Glomerular visceral epithelial cell (primary cell): Measurements from ENCODE around the gene FTSJ1.
A peak's percentile ranks its signal among the peaks of the same experiment; 100 is the strongest.
"Not testable (repeated sequence)": the region's sequence is repeated elsewhere in the genome, so short reads cannot be mapped to it uniquely, and the experiment has no call there.

ENCODE experiments used
- DNase-seq: peaks from one replicate; pipeline ENCODE4 v3.0.0-alpha.2; 2016; ENCODE audit errors: extremely low spot score

Gene FTSJ1

DNA sequence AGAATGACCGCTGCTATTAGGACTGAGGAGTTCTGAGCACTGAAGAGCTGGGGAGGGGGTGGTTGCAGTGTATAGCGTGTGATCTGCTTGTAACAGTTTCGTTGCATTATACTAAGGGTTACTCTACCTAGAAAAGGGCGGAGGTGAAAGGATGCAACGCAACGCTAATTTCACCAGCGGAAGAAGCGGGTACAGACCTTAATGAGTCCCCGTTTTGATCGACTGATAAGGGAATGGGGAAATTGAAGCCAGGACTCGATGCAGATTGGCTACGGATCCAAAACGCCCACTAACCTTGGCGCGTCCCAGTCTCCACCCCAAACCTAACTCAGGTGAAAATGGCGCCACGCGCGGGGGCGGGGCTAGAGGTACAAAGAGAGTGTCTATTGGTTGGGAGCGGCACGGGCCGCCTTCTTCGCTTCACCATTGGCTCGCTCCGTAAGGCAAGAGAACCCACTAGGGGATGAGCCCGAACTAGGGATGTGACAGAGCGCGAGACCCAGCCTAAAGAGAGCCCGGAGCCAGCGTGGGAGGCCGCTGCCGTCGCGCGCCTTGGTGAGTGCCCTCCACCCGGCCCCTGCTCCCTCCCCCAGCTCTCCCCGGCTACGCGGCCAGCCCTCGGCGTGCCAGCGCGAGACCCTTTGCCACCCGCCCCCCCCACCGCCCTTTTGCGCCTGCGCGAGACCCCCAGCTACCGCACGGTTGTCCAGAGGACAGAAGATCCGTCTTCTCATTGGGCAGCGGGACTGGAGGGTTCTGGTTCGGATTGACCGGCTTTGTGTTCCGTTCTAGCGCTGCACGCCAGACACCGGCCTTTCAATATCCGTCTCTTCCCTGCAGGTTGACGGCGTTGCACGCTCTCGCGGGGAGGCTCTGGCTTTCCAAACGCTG, 45.6 kb downstream of the FTSJ1 start, which contains the start of gene EBP:
TSS of gene EBP (plus strand) at position 456 of the 891 bp plus-strand sequence. CDS start 1,964 bp downstream, outside the sequence.
- peak; percentile 92 for DNase-seq

DNA sequence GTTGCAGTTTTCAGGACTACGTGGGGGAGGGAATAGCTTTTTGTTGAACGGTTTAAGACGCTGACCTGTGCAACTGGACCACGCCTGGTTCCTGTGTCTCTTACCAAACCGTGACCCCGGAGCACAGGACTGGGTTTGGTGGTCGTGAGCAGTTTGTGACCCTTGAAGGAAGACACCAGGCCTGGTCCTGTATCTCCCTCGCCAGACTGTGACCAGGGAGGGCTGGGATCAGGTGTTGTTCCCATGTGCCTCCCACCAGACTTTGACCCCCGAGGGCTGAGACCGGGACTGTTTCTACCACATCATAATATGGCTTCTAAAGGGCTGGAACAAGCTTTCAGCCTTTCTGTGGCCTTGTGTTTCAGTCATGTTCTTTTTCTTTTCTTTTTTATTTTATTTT, 46.3 kb downstream of the FTSJ1 start:
- no peak for DNase-seq

GRCh38 chrX:48523682-48524081, 47.7 kb downstream of the FTSJ1 start:
- no peak for DNase-seq

DNA sequence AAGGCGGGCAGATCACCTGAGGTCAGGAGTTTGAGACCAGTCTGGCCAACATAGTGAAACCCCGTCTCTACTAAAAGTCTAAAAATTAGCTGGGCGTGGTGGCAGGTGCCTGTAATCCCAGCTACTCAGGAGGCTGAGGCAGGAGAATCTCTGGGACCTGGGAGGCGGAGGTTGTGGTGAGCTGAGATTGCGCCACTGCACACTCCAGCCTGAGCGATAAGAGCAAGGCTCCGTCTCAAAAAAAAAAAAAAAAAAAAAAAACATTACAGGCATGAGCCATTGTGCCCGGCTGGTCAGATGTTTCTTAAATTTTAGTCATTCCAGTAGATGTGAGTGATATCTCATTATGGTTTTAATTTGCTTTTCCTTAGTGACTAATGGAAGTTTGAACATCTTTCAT, 49.9 kb downstream of the FTSJ1 start:
- DNase-seq: not testable (repeated sequence)

- DNase-seq: peak; percentile 4
These were observed 54.7 kb downstream of the FTSJ1 start for GRCh38 chrX:48530736-48531135.

- peak; percentile 57 for DNase-seq
These were observed 55.5 kb downstream of the FTSJ1 start for GRCh38 chrX:48531358-48531959.

DNA sequence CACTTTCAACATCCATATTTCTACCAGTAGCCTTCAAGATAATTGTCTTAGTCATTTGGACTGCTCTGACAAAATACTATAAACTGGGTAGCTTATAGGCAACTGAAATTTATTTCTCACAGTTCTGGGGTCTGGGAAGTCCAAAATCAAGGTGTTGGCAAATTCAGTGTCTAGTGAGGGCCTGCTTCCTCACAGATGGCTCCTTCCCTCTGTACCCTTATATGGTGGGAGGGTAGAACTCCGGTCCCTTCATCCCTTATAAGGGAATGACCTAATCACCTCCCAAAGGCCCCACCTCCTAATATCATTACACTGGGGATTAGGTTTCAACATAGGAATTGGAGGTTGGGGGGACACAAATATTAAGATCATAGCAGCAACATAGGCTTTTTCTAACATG, 56.2 kb downstream of the FTSJ1 start:
- no peak for DNase-seq

DNA sequence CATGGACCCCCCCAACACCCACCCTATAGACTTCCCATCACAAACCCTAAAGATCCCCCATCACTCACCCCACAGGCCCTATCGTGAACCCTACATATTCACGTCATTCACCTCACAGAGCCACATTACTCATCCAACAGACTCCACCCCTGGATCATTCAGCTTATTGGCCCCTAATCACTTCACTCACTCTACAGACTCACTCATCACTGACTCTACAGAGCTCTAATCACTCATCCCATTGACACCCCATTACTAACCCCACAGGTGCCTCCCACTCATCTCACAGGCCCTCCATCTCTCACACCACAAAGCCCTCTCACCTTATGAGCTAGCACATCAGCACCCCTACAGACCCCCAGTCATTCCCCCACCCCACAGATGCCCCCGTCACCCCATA, 57.2 kb downstream of the FTSJ1 start:
- DNase-seq: no peak
